HUES6 (cell line): ENCODE results near the gene ROBO2.

Experiments
- H3K27ac ChIP-seq: 2 replicates; pipeline ENCODE4 v1.7.0; 2013; ENCODE audit warnings: low read depth, mild to moderate bottlenecking, low read length, inconsistent platforms
- H3K27me3 ChIP-seq: 2 replicates; pipeline ENCODE4 v1.6.1; 2013; ENCODE audit warnings: low read length; ENCODE audit not compliant: control insufficient read depth, insufficient read depth
- H3K36me3 ChIP-seq: 2 replicates; pipeline ENCODE4 v1.6.1; 2013; ENCODE audit warnings: low read length; ENCODE audit not compliant: control insufficient read depth, insufficient read depth
- H3K4me1 ChIP-seq: 2 replicates; pipeline ENCODE4 v1.6.1; 2013; ENCODE audit warnings: low read length; ENCODE audit not compliant: control insufficient read depth, insufficient read depth
- H3K4me3 ChIP-seq: 2 replicates; pipeline ENCODE4 v1.5.1; 2013; ENCODE audit warnings: low read depth, low read length
- H3K9ac ChIP-seq: one replicate; pipeline ENCODE4 v1.6.1; 2013; ENCODE audit warnings: mild to moderate bottlenecking, low read length
- H3K9me3 ChIP-seq: 2 replicates; pipeline ENCODE4 v1.6.1; 2013; ENCODE audit warnings: low read depth, low read length; ENCODE audit not compliant: control insufficient read depth, insufficient read depth

Gene ROBO2, protein sequence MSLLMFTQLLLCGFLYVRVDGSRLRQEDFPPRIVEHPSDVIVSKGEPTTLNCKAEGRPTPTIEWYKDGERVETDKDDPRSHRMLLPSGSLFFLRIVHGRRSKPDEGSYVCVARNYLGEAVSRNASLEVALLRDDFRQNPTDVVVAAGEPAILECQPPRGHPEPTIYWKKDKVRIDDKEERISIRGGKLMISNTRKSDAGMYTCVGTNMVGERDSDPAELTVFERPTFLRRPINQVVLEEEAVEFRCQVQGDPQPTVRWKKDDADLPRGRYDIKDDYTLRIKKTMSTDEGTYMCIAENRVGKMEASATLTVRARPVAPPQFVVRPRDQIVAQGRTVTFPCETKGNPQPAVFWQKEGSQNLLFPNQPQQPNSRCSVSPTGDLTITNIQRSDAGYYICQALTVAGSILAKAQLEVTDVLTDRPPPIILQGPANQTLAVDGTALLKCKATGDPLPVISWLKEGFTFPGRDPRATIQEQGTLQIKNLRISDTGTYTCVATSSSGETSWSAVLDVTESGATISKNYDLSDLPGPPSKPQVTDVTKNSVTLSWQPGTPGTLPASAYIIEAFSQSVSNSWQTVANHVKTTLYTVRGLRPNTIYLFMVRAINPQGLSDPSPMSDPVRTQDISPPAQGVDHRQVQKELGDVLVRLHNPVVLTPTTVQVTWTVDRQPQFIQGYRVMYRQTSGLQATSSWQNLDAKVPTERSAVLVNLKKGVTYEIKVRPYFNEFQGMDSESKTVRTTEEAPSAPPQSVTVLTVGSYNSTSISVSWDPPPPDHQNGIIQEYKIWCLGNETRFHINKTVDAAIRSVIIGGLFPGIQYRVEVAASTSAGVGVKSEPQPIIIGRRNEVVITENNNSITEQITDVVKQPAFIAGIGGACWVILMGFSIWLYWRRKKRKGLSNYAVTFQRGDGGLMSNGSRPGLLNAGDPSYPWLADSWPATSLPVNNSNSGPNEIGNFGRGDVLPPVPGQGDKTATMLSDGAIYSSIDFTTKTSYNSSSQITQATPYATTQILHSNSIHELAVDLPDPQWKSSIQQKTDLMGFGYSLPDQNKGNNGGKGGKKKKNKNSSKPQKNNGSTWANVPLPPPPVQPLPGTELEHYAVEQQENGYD (N-terminal part only)

DNA sequence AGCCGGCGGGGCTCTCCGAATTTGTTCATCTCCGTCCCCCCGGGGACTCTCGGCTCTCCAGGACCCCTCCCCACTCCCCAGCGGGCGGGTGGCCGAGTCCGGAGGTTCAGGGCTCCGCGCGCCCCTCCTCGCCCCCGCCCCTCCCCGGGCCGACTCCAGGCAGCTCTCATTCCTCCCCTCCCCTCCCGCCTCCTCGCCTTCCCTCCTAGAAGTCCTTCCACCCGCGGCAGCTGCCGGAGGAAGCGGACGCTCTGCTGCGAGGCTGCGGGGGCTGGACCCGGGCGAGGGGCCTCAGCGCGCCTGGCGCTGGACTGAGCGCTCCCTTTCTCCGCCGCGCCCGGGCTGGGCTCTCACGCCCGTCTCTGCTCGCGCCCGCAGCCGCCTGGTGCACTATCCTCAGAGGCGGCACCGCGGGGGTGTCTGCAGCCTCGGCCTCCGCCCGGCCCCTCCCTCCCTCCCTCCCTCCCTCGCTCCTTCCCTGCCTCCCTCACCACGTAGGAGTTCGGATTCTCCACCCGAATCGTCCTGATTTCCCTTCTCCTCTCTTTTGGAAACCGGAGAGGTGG is at the start of gene ROBO2:
Gene ROBO2 (plus strand): TSS at position 494 of the 566 bp plus-strand sequence. CDS start 687 bp downstream, outside the sequence.
- Histone ChIP-seq H3K27me3 (peaks cover 35% of the 10 kb centered on the region), H3K9me3 (no peaks in the 10 kb centered on the region), H3K9ac (peak within 1 kb of the TSS; percentile 79), H3K27ac (no peak within 1 kb of the TSS), H3K36me3 (no peaks in the 10 kb centered on the region), H3K4me1 (peaks cover 6% of the 10 kb centered on the region; the same call in 1 of the 2 replicates), H3K4me3 (peak within 1 kb of the TSS; percentile 73)

DNA sequence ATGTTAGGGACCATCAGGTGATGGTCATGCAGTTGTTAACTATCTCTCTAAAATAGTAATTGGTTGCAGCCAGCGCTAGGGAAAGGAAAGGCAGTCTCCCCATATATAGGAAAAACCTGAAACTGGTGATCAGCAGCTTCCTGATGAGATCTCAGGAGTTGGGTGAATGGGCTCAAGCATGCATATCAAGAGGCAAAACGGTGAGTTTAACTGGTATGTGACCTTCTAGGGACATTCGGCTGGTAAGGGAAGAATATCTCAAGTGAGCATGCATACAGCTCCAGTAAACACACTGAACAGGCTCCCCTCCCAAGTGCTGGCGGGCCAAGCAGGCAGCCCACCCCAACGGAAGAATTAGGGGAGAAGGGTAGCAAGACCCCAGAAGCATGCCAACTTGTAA is 49.3 kb upstream of the ROBO2 start:
- no peaks in the 10 kb centered on the region for H3K9me3 ChIP-seq
- no peak overlapping the region for H3K27ac ChIP-seq
- peaks cover 8% of the 10 kb centered on the region; the same call in 1 of the 2 replicates for H3K4me1 ChIP-seq
- H3K9ac ChIP-seq: no peak overlapping the region
- H3K27me3 ChIP-seq: no peaks in the 10 kb centered on the region
- H3K4me3 ChIP-seq: no peak overlapping the region
- H3K36me3 ChIP-seq: no peaks in the 10 kb centered on the region

DNA sequence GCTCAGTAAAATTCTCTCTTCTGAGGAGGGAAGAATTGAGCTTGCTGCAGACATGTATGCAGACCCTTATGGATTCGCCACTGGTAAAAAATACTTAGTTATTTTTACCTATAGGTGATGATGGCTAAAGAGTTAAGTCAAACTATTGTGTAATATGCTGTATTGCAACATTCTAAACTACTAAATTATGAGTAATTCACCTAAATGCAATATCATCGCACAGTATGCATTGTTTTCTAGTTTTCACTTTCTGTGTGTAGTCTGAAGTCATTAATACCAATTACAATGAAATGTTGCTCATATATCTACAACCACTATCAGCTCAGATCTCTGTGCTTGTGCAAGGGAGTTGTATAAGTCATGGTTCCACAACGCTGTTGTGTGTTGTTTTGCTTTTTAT is 48.7 kb upstream of the ROBO2 start:
- H3K27me3 ChIP-seq: no peaks in the 10 kb centered on the region
- H3K9ac ChIP-seq: no peak overlapping the region
- H3K4me3 ChIP-seq: no peak overlapping the region
- H3K27ac ChIP-seq: no peak overlapping the region
- peaks cover 8% of the 10 kb centered on the region; the same call in 1 of the 2 replicates for H3K4me1 ChIP-seq
- no peaks in the 10 kb centered on the region for H3K9me3 ChIP-seq
- H3K36me3 ChIP-seq: no peaks in the 10 kb centered on the region

DNA sequence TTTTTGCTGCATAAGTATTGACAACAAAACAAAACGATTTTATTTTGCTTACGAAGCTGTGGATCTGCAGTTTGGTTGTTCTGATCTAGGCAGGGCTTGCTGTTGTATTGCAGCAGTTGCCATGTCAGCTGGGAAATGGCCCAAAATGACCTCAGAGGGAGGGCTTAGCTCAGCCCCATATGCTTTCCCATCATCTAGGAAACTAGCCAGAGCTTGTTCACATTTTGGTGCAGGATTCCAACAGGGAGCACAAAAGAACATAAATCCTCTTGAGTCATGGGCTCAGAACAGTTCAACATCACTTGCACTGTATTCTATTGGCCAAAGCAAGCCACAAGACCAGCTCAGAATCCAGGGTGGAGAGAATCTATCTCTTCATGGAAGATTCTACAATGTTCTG is 42.2 kb upstream of the ROBO2 start:
- H3K27me3 ChIP-seq: no peaks in the 10 kb centered on the region
- H3K27ac ChIP-seq: no peak overlapping the region
- no peaks in the 10 kb centered on the region for H3K4me1 ChIP-seq
- no peak overlapping the region for H3K4me3 ChIP-seq
- no peaks in the 10 kb centered on the region for H3K9me3 ChIP-seq
- no peak overlapping the region for H3K9ac ChIP-seq
- no peaks in the 10 kb centered on the region for H3K36me3 ChIP-seq

DNA sequence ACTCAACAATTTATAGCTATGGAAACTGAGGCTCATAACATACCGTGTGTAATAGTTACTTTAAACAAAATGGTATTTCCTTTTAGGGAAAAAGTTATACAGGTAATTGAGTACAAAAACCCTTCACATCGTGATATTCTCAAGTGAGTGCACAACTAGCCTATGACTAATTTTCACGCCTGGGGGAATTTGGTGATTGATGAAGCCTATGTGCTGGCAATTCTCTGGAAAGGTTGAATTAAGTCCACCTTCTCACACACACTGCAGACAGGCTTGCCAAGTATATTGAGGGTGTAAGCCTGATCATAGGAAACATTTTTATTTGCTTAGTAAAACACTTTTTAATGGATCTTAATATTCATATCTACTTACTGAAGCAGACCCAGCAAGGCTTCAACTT is 41.3 kb upstream of the ROBO2 start:
- no peaks in the 10 kb centered on the region for H3K27me3 ChIP-seq
- H3K4me1 ChIP-seq: no peaks in the 10 kb centered on the region
- H3K27ac ChIP-seq: no peak overlapping the region
- H3K36me3 ChIP-seq: no peaks in the 10 kb centered on the region
- no peak overlapping the region for H3K9ac ChIP-seq
- H3K4me3 ChIP-seq: no peak overlapping the region
- H3K9me3 ChIP-seq: no peaks in the 10 kb centered on the region

DNA sequence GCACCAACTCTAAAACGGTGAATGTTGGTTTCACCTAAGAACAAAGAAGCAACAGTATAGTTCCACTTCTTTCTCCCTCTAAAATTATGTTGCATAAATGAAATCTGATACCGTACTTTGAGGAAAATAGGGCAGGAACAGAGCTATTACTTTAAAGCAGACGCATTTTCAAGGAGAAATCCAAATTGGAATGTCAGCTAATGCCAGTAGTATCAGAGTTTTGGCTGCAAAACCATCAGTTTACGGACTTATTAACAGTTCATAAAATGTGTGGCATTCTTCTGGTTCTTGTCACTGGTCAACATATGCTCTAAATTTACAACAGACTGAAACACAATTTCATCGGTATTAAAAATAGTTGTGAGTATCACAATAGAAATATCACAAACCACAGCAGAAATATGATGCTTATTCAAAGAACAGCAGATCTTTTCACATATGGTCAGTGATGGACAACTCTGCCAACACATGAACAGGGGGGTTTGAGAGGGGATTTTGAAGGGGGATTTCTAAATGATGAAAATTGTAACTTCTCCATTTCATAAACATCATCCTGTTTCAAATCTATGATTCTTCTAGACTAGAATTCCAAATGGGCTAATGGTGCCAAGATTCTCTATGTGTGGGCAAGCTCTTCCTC is 38.7 kb upstream of the ROBO2 start:
- H3K9me3 ChIP-seq: no peaks in the 10 kb centered on the region
- H3K27me3 ChIP-seq: no peaks in the 10 kb centered on the region
- H3K9ac ChIP-seq: no peak overlapping the region
- no peaks in the 10 kb centered on the region for H3K4me1 ChIP-seq
- no peak overlapping the region for H3K4me3 ChIP-seq
- no peak overlapping the region for H3K27ac ChIP-seq
- no peaks in the 10 kb centered on the region for H3K36me3 ChIP-seq

DNA sequence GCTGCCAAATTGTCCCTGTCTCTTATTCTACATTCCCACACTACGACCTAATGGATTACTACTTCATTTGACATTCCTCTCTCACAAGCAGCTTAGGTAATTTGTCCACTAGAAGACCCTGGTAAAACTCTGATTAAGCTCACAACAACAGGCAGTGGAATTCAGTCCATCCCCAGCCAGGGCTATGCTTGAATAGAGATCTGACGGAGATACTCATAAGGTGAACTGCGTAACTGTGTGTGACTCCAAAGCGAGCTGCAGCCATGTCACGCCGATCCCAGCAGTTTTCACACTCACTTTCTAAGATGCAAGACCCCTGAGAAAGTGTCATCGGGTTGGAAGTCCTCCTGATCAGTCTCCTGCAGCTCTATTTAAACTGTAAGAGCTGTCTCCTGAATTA is 25.7 kb upstream of the ROBO2 start:
- H3K4me1 ChIP-seq: peaks cover 9% of the 10 kb centered on the region
- H3K4me3 ChIP-seq: no peak overlapping the region
- H3K36me3 ChIP-seq: no peaks in the 10 kb centered on the region
- H3K9me3 ChIP-seq: no peaks in the 10 kb centered on the region; the same call in 1 of the 2 replicates
- no peaks in the 10 kb centered on the region for H3K27me3 ChIP-seq
- no peak overlapping the region for H3K9ac ChIP-seq
- H3K27ac ChIP-seq: no peak overlapping the region

DNA sequence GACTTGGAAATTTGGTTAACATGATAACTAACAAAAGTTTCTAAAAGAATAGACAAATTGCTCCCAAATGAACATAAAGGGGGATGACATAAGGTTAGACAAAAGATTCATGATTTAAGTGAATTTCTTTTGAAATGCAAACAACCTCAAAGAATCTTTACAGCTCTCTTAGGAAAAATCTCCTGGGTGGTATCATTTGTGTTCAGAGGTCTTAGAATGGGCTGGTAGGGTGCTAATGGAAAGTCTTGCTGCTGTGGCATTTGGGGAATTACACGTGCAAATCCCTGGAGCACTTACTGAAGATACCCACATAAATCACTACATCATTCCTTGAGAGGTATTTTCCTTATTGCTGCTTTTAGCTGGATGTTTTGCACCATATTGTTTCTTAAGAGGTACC is 14.4 kb upstream of the ROBO2 start:
- Histone ChIP-seq H3K4me3 (no peak overlapping the region), H3K4me1 (peaks cover 10% of the 10 kb centered on the region), H3K9ac (no peak overlapping the region), H3K36me3 (no peaks in the 10 kb centered on the region), H3K27ac (no peak overlapping the region), H3K27me3 (no peaks in the 10 kb centered on the region), H3K9me3 (no peaks in the 10 kb centered on the region)

DNA sequence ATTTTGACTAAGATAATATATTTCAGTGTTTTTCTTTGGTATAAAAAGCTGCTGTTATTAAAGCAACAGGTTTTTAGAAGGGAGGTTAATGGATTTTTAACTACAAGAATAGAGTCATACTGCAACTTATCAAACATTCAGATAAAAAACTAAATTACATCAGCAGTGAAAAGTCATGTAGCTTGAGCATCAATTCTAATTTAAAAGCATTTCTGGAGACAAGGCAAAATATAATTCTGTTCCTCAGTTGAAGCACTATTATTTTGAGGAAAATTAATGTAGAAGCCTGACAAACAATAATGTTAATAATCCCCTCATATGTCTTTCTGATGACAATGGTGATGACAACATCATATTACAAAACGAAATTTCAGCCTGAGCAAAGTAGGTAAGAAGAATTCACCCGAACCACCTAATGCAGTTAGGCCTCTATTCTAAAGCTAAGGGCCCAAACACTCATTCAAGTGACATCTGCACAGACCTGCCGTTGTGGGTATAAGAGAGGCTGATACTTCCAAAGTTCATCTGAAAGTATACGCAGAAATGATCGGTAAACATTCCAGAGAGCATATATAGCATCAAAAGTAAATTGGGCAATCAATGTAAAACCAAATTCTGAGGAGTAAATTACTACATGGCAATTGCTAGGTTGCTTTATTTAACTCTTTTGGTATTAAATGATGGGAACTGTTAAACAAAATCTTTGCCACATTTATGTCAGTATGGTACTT is 12.8 kb upstream of the ROBO2 start:
- H3K27me3 ChIP-seq: no peaks in the 10 kb centered on the region
- H3K9me3 ChIP-seq: no peaks in the 10 kb centered on the region
- no peak overlapping the region for H3K27ac ChIP-seq
- no peaks in the 10 kb centered on the region for H3K36me3 ChIP-seq
- peaks cover 10% of the 10 kb centered on the region for H3K4me1 ChIP-seq
- H3K9ac ChIP-seq: no peak overlapping the region
- no peak overlapping the region for H3K4me3 ChIP-seq

DNA sequence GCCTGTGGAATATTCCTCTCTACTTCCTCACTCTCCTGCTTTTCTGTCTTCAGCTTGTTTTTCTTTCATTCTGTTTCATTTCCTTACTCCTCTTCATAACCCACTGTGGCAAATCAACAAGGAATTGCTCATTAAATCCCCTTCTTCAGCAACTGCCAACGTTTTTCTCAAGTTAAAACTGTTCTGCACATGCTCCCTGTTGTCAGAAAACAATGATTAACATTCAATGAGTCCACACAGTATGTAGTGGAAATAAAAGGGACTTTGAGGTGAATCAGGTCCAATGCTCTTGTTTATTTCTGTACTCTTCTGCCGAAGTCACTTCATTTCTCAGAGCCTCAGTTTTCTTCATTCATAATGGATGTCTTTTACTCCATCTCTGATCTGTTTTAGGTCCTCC is 11.9 kb upstream of the ROBO2 start:
- peaks cover 10% of the 10 kb centered on the region for H3K4me1 ChIP-seq
- no peaks in the 10 kb centered on the region for H3K27me3 ChIP-seq
- no peaks in the 10 kb centered on the region for H3K9me3 ChIP-seq
- no peak overlapping the region for H3K27ac ChIP-seq
- no peaks in the 10 kb centered on the region for H3K36me3 ChIP-seq
- H3K9ac ChIP-seq: no peak overlapping the region
- no peak overlapping the region for H3K4me3 ChIP-seq
